HepG2 (cell line): ENCODE results near the gene KNCN. TPM values are rescaled to one million over a fixed set of nuclear protein-coding genes. Genes with fewer than 3 reads are reported as not detected.
A peak's percentile ranks its signal among the peaks of the same experiment; 100 is the strongest.

Source experiments
- ATAC-seq: fragments of 200-7000 bp; cut with Tn5 transposase; 3 replicates; pipeline ENCODE4 v1.9.1; 2020; ENCODE audit warnings: mild to moderate bottlenecking, moderate library complexity
- BruUV-seq: library from RNA; stranded (reverse); fragments of 400-500 nt; replicated peaks from 2 replicates; lab custom pipeline; 2021; lab: Mats Ljungman, UMichigan
- CTCF ChIA-PET: fragments of 300-600 bp; formaldehyde crosslinking; extraction: SDS; loops from one replicate; lab custom pipeline; 2021; ENCODE audit warnings: low total read pairs, inconsistent platforms, low intra/inter-chr PET ratio; lab: Yijun Ruan, JAX
- POLR2A ChIA-PET: fragments of 350-600 bp; sonication (Branson Sonifier 250); formaldehyde crosslinking; loops from one replicate; lab custom pipeline; 2020; ENCODE audit warnings: antibody characterized with exemption, inconsistent platforms; lab: Yijun Ruan, JAX
- DNase-seq: peaks from one replicate; pipeline ENCODE4 v3.0.0-alpha.2; 2015; ENCODE audit warnings: low spot score
- FAIRE-seq: peaks from 3 replicates; lab custom pipeline; 2011; peaks lifted over from hg19 to GRCh38; lab: Jason Lieb, UNC
- H2AFZ ChIP-seq: one replicate; pipeline ENCODE4 v1.6.1; 2011; ENCODE audit warnings: low read length, inconsistent platforms
- H3K27ac ChIP-seq: fragments of 300-600 bp; 3 replicates; pipeline ENCODE4 v1.8.0; 2011; ENCODE audit warnings: mixed run types, mild to moderate bottlenecking, mixed read lengths, low read length, inconsistent platforms; ENCODE audit not compliant: insufficient read depth; ENCODE audit errors: extremely low read length
- H3K27me3 ChIP-seq, 2 experiments: fragments of 200-600 bp in 1 of 2; 2 replicates in 1 of 2; 3 replicates in 1 of 2; pipeline versions ENCODE4 v1.6.0 to v1.8.0; 2011; ENCODE audit warnings: low read length in 2 of 2, mild to moderate bottlenecking in 2 of 2, moderate library complexity in 2 of 2, inconsistent platforms in 1 of 2; ENCODE audit not compliant: insufficient read depth in 2 of 2, control insufficient read depth in 1 of 2
- H3K36me3 ChIP-seq, 2 experiments: fragments of 200-600 bp in 1 of 2; replicated peaks in 1 of 2; 2 replicates in 1 of 2; 3 replicates in 1 of 2; pipeline versions ENCODE4 v1.5.1 to v1.8.0; 2011; ENCODE audit warnings: low read length in 2 of 2, inconsistent platforms in 1 of 2; ENCODE audit not compliant: insufficient read depth in 2 of 2, control insufficient read depth in 1 of 2
- H3K4me1 ChIP-seq: 2 replicates; pipeline ENCODE4 v1.5.1; 2012; ENCODE audit warnings: low read length, inconsistent platforms; ENCODE audit not compliant: insufficient read depth
- H3K4me2 ChIP-seq: 2 replicates; pipeline ENCODE4 v1.6.0; 2011; ENCODE audit warnings: low read depth, low read length, inconsistent platforms
- H3K4me3 ChIP-seq, 3 experiments: fragments of 200-600 bp in 1 of 3; sonication (generic), shearing (Covaris generic) in 1 of 3; replicated peaks in 1 of 3; 2 replicates each; pipeline ENCODE4 v1.5.1; 2011 to 2016; ENCODE audit warnings: low read length in 3 of 3, inconsistent platforms in 2 of 3, low read depth in 2 of 3, mild to moderate bottlenecking in 2 of 3, control low read depth in 1 of 3, mixed read lengths in 1 of 3; ENCODE audit not compliant: insufficient read depth in 1 of 3
- H3K79me2 ChIP-seq: one replicate; pipeline ENCODE4 v1.6.1; 2011; ENCODE audit warnings: low read length, inconsistent platforms; ENCODE audit not compliant: insufficient read depth
- H3K9ac ChIP-seq: 2 replicates; pipeline ENCODE4 v1.6.0; 2011; ENCODE audit warnings: mild to moderate bottlenecking, low read depth, low read length, inconsistent platforms; ENCODE audit not compliant: insufficient read depth
- H3K9me3 ChIP-seq: 2 replicates; pipeline ENCODE4 v1.5.1; 2012; ENCODE audit warnings: mild to moderate bottlenecking, low read length
- H4K20me1 ChIP-seq: 2 replicates; pipeline ENCODE4 v1.6.0; 2011; ENCODE audit warnings: inconsistent platforms, mild to moderate bottlenecking, low read length, moderate library complexity; ENCODE audit not compliant: insufficient read depth
- HOXA7 ChIP-seq: sonication (generic); formaldehyde crosslinking; IDR thresholded peaks from 2 replicates; pipeline ENCODE4 v1.8.1; 2022; ENCODE audit warnings: mild to moderate bottlenecking, missing genetic modification reagents, moderate library complexity
- ZNF121 ChIP-seq: sonication (generic); formaldehyde crosslinking; IDR thresholded peaks from 2 replicates; pipeline ENCODE4 v1.5.0; 2020; ENCODE audit warnings: mild to moderate bottlenecking, missing genetic modification reagents
- ZNF572 ChIP-seq: sonication (generic); formaldehyde crosslinking; IDR thresholded peaks from 2 replicates; pipeline ENCODE4 v1.5.1; 2020; ENCODE audit warnings: mild to moderate bottlenecking, missing genetic modification reagents
- ZNF883 ChIP-seq: sonication (generic); formaldehyde crosslinking; IDR thresholded peaks from 2 replicates; pipeline ENCODE4 v1.5.1; 2020; ENCODE audit warnings: mild to moderate bottlenecking, missing genetic modification reagents; ENCODE audit errors: not compliant biosample characterization
- WGBS: methylation state at CpG from one replicate; pipeline ENCODE4 v1.1.6; 2017; ENCODE audit warnings: low lambda C conversion rate; 5-methylcytosine and 5-hydroxymethylcytosine counted together
- in situ Hi-C: cut with HindIII; loops from 2 replicates; pipeline ENCODE4 v1.10.0; 2017; ENCODE audit warnings: low pct_unique_long_range_greater_than_20kb; ENCODE audit not compliant: extremely low pct_ligation_motif_present
- intact Hi-C: fragments of 100-400 bp; cut with micrococcal nuclease; formaldehyde crosslinking; loops from one replicate; pipeline ENCODE4 v1.10.0; 2022; ENCODE audit not compliant: unreplicated experiment
- polyA plus RNA-seq, 8 experiments: library from polyadenylated mRNA; depleted of rRNA in 3 of 8; stranded (reverse) in 7 of 8; unstranded in 1 of 8; fragments of >200 nt; fragmentation: Illumina TruSeq in 4 of 8; extraction: Trizol in 4 of 8; gene quantifications; 2 replicates each; pipeline versions ENCODE4 v1.2.1 to v1.2.3, GENCODE V29; 2011 to 2016; ENCODE audit warnings: low read depth in 4 of 8, missing spikeins in 1 of 8, mixed read lengths in 1 of 8; ENCODE audit not compliant: insufficient read depth in 1 of 8
- total RNA-seq, 5 experiments: library from RNA; depleted of rRNA; stranded (reverse); fragments of >200 nt; fragmentation: Illumina TruSeq; extraction: Trizol; gene quantifications; 2 replicates each; pipeline ENCODE4 v1.2.3, GENCODE V29; 2016; ENCODE audit warnings: low read depth in 1 of 5
- TF ChIP-seq, protein P1 (sequence below): IDR thresholded peaks from 2 replicates; pipeline ENCODE4 v1.6.1; 2016; ENCODE audit warnings: mild to moderate bottlenecking, missing biosample characterization, missing genetic modification reagents
- TF ChIP-seq, protein P2 (sequence below): sonication (generic); formaldehyde crosslinking; IDR thresholded peaks from 2 replicates; pipeline ENCODE4 v1.8.1; 2023; ENCODE audit warnings: mild to moderate bottlenecking, missing genetic modification reagents, borderline replicate concordance

KNCN gene
- total and polyA plus RNA-seq, 2 of the 13 experiments (the other 11 are each of a cell fraction or from before 2014, with no cell fraction given) = not detected

- Histone ChIP-seq H3K36me3 (no peaks in the 10 kb centered on the region), H2AFZ (no peak overlapping the region), H3K79me2 (no peaks in the 10 kb centered on the region), H4K20me1 (peaks cover 8% of the 10 kb centered on the region)
- intact Hi-C loops = loop anchor here (1.0 kb wide), 2 partner anchors 51 to 81 kb away; no protein-coding TSS in a partner anchor
- DNase-seq = no peak
- in situ Hi-C loops = loop anchor here (5.0 kb wide), 2 partner anchors 51 to 81 kb away; no protein-coding TSS in a partner anchor
- TF ChIP-seq, protein P1, sequence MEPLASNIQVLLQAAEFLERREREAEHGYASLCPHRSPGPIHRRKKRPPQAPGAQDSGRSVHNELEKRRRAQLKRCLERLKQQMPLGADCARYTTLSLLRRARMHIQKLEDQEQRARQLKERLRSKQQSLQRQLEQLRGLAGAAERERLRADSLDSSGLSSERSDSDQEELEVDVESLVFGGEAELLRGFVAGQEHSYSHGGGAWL = no peak
- TF ChIP-seq ZNF121 (CRISPR knock-in tag) = no peak
- TF ChIP-seq ZNF572 = peak; percentile 61; the same call in 1 of the 2 replicates
- TF ChIP-seq, protein P2, sequence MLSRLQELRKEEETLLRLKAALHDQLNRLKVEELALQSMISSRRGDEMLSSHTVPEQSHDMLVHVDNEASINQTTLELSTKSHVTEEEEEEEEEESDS = no peak
- no peak for TF ChIP-seq ZNF883
- TF ChIP-seq HOXA7 = no peak
- TF ChIP-seq, all 625 proteins: peak for 1
- Histone ChIP-seq H3K9me3 (no peaks in the 10 kb centered on the region), H3K9ac (no peak overlapping the region), H3K4me3 (no peak overlapping the region), H3K27ac (no peak overlapping the region), H3K4me2 (no peak overlapping the region), H3K4me1 (peaks cover 23% of the 10 kb centered on the region), H3K27me3 (peaks cover 6 to 50% of the 10 kb centered on the region in 2 experiments; a peak in 4 of 5 replicates)
- POLR2A ChIA-PET = no interaction called here
- CTCF ChIA-PET = interaction anchor here (0.8 to 3.3 kb wide), 6 partner anchors 40 to 86 kb away, joined by 3 to 51 read pairs (median 8); no protein-coding TSS in a partner anchor
- BruUV-seq = no TSS peak
- FAIRE-seq (no peak), ATAC-seq (no peak)
- WGBS = 35% methylated on average over 11 of the region's 11 CpGs
Observed at GRCh38 chr1:46528297-46528955, 23.0 kb downstream of the KNCN start.
